ENCODE results near the gene FAM118B. TPM values are rescaled to one million over a fixed set of nuclear protein-coding genes. Genes with fewer than 3 reads are reported as not detected.

Gene FAM118B
- total RNA-seq, 1 donor from 2014 or later = 24.8 TPM

- Mint-ChIP-seq H3K36me3 (peaks cover 5% of the 10 kb centered on the region), H3K4me3 (no peak overlapping the region), H3K4me1 (ENCODE audit: unreplicated experiment) (peaks cover 22% of the 10 kb centered on the region), H3K9me3 (no peaks in the 10 kb centered on the region), H3K27ac (no peak overlapping the region), H3K27me3 (peaks cover 2% of the 10 kb centered on the region)
- no peak for DNase-seq (ENCODE audit: extremely low spot score, unreplicated experiment)
- TF ChIP-seq, protein P1, sequence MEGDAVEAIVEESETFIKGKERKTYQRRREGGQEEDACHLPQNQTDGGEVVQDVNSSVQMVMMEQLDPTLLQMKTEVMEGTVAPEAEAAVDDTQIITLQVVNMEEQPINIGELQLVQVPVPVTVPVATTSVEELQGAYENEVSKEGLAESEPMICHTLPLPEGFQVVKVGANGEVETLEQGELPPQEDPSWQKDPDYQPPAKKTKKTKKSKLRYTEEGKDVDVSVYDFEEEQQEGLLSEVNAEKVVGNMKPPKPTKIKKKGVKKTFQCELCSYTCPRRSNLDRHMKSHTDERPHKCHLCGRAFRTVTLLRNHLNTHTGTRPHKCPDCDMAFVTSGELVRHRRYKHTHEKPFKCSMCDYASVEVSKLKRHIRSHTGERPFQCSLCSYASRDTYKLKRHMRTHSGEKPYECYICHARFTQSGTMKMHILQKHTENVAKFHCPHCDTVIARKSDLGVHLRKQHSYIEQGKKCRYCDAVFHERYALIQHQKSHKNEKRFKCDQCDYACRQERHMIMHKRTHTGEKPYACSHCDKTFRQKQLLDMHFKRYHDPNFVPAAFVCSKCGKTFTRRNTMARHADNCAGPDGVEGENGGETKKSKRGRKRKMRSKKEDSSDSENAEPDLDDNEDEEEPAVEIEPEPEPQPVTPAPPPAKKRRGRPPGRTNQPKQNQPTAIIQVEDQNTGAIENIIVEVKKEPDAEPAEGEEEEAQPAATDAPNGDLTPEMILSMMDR (conservative IDR thresholded peaks at IDR 0.05) = no peak
These were observed 29.4 kb upstream of the FAM118B start for GRCh38 chr11:126181939-126182730.

- Mint-ChIP-seq H3K27me3 (no peaks in the 10 kb centered on the region), H3K4me1 (ENCODE audit: unreplicated experiment) (peaks cover 24% of the 10 kb centered on the region), H3K27ac (no peak overlapping the region), H3K9me3 (no peaks in the 10 kb centered on the region), H3K4me3 (no peak overlapping the region), H3K36me3 (peaks cover 8% of the 10 kb centered on the region)
- DNase-seq (ENCODE audit: extremely low spot score, unreplicated experiment) = no peak
- TF ChIP-seq, protein P1 (conservative IDR thresholded peaks at IDR 0.05) = no peak
These were observed 28.7 kb upstream of the FAM118B start for GRCh38 chr11:126182787-126183445.

DNA sequence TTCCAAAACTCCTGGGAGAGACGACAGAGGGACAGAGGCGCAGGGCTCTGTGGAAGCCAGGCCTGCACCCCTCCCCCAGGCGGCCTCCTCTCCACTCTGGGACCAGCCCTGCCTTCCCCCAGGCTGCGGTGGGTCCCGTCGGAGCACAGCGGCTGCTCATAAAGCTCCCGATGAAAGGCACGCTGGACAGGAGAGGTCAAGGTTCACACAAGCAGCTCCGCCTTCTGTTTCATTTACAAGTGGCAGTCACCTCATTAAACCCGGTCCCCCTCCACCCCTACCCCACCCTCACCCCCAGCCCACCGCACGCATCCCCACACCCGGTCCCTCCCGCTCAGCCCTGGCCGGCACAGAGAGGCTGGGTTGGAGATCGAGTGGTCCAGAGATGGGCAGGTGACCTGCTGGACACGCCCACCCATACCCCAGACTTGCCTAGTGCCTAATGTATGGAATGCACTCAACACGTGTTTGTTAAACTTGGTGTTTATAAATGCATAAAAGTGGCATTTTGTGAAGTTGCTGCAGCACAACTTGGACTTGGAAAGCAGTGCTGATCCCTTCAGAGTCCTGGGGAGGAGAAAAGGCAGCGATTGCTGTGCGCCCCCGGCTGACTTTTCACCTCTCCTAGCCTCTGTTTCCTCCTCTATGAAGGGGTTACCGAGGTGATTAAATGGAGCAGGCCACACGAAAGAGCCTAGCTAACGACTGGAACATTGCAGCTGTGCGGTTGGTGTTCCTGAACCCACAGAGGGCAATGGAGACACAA is 26.1 kb upstream of the FAM118B start:
- Mint-ChIP-seq H3K27me3 (no peaks in the 10 kb centered on the region), H3K36me3 (peaks cover 11% of the 10 kb centered on the region), H3K4me3 (no peak overlapping the region), H3K4me1 (ENCODE audit: unreplicated experiment) (peaks cover 41% of the 10 kb centered on the region), H3K9me3 (no peaks in the 10 kb centered on the region), H3K27ac (no peak overlapping the region)
- TF ChIP-seq, protein P1 (conservative IDR thresholded peaks at IDR 0.05) = no peak
- DNase-seq (ENCODE audit: extremely low spot score, unreplicated experiment) = no peak

DNA sequence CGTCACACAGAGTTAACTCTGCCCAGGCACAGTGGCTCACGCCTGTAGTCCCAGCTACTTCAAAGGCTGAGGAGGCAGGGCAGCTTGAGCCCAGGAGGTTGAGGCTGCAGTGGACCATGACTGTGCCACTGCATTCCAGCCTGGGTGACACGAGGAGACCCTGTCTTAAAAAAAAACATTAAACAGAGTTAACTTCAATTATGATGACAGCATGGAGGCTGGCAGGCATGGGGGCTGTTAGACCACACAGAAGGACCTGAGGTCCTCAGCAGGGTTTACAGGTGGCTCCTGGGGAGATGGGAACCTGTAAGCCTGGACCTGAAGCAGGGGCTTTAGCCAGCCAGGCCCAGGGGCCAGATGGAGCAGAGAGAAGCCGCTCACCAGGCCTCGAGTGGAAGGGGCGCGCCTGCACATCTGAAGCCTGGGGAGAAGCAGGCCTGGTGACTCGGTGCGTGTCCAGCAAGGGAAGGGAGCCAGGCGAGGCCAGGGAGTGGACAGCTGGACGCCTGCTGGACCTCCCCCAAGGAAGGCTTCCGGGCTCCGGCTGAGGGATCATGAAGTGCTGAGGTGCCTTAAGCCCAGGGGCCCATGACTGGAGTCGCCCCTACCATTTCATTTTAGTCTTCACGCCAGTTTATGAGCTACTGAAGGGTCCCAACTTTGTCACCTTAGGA is 25.4 kb upstream of the FAM118B start:
- H3K27me3 Mint-ChIP-seq = no peaks in the 10 kb centered on the region
- TF ChIP-seq, protein P1 (conservative IDR thresholded peaks at IDR 0.05) = no peak
- no peak overlapping the region for H3K27ac Mint-ChIP-seq
- H3K9me3 Mint-ChIP-seq = no peaks in the 10 kb centered on the region
- DNase-seq (ENCODE audit: extremely low spot score, unreplicated experiment) = no peak
- H3K4me1 Mint-ChIP-seq (ENCODE audit: unreplicated experiment) = peaks cover 47% of the 10 kb centered on the region
- peaks cover 15% of the 10 kb centered on the region for H3K36me3 Mint-ChIP-seq
- H3K4me3 Mint-ChIP-seq = no peak overlapping the region

Measured in type B pancreatic cell (in vitro differentiated cells).